ENCODE data around the gene CKM.
"Not testable (repeated sequence)": the region's sequence is repeated elsewhere in the genome, so short reads cannot be mapped to it uniquely, and the experiment has no call there.

Gene CKM

DNA sequence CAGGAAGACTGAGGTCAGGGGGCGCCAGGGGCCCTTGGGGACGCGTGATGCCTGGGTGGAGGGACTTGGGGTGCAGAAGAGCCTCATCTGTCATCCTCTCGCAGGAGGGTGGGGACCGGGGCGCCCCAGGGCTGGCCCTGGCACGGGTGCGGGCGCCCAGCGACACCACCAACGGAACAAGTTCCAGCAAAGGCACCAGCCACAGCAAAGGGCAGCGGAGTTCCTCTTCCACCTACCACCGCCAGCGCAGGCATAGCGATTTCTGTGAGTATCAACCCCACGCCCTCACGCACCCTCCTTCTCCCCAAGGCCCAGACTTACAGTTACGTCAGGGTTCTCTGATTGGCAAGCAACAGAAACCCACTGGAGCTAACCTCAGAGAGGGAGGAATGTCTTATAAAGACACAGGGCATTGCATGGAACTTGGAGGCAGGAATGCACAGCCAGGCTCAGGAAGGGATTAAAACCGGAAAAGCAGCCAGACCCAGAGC is 42.2 kb downstream of the CKM start:
- no peak for DNase-seq

- DNase-seq = no peak
These were observed 43.0 kb downstream of the CKM start for GRCh38 chr19:45279587-45280192.

- no peak for DNase-seq
These were observed 44.6 kb downstream of the CKM start for GRCh38 chr19:45278087-45278486.

GRCh38 chr19:45276284-45276687 is 46.4 kb downstream of the CKM start:
- DNase-seq = no peak

- DNase-seq = no peak
These were observed 47.2 kb downstream of the CKM start for GRCh38 chr19:45275370-45275971.

- DNase-seq = no peak
These were observed 49.2 kb downstream of the CKM start for GRCh38 chr19:45273521-45273855.

GRCh38 chr19:45271735-45272108 is 51.0 kb downstream of the CKM start:
- no peak for DNase-seq

DNA sequence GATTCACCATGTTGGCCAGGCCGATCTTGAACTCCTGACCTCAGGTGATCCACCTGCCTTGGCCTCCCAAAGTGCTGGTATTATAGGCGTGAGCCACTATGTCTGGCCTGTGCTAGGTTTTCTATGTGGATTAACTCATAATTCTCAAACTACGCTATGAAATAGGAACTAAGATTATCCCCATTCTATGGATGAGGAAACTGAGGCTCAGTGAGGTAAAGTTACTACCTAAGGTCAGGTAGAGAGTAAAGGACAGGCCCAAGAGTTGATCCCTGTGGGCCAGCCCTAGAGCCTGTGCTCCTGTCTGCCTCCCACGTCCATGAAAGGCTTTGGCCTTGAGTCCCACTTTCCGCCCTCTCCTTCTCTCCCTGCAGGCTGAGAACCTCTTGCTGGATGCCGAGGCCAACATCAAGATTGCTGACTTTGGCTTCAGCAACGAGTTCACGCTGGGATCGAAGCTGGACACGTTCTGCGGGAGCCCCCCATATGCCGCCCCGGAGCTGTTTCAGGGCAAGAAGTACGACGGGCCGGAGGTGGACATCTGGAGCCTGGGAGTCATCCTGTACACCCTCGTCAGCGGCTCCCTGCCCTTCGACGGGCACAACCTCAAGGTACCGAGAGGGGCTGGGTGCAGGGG is 51.5 kb downstream of the CKM start:
- DNase-seq = no peak

- not testable (repeated sequence) for DNase-seq
These were observed 52.7 kb downstream of the CKM start for GRCh38 chr19:45269939-45270338.

DNA sequence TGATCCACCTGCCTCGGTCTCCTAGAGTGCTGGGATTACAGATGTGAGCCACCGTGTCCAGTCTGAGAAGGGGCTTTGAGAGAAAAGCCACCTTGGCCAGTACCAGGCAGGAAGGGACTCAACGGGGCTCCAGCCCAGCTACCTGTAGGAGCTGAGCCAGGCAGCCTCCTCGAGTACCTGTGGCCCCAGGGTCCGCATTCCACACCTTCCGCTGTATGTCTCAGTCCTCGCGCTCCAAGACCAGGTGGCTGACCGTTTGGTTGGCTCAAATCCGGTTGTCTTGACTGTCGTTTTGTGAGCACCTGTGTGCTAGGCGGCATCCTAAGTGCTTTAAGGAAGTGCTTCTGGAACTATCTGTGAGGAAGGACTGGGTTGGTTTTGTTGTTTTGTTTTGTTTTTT is 55.4 kb downstream of the CKM start:
- no peak for DNase-seq

- no peak for DNase-seq
These were observed 57.3 kb downstream of the CKM start for GRCh38 chr19:45265375-45265774.

DNA sequence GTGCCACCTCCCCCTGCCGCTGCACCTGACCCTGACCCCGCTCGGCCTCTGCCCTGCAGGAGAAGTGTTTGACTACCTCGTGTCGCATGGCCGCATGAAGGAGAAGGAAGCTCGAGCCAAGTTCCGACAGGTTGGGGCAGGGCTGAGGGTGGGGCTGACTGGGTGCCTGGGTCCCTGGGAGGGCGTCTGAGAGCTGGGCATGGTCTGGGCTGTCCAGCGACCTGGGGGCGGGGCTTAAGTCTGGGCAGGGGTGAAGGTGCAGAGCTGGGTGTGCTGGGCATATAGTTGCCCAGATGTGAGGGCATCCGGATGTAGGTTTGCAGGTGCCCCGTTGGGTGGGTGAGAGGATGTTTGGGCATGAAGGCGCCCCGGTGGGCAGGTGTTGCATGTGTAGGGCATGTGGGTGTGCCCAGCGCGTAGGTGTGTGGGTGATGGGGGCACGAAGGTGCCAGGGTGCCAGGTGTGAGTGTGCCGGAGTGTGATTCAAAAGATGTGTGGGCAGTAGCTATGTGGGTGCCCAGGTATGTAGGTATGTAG is 57.8 kb downstream of the CKM start:
- DNase-seq = no peak

DNA sequence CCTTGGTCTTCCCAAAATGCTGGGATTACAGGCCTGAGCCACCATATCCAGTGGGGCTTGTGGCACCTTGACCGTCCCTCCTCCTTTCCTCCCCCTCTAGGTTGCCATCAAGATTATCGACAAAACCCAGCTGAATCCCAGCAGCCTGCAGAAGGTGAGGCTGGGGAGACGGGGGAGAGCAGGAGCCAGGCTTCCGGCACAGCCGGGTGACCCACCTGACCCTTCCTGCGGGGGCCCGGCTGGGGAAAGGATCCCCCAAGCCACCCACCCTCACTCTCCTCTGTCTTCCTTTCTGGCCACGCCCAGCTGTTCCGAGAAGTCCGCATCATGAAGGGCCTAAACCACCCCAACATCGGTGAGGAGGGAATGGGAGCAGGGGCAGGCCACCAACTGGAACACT is 59.7 kb downstream of the CKM start:
- no peak for DNase-seq

GRCh38 chr19:45262570-45262969 is 60.1 kb downstream of the CKM start:
- DNase-seq = no peak

GRCh38 chr19:45258862-45259261 is 63.8 kb downstream of the CKM start:
- DNase-seq = no peak

GRCh38 chr19:45256836-45257235 is 65.8 kb downstream of the CKM start:
- no peak for DNase-seq

All from NCI-H1436 treated with DMSO at 0.1 percent for 48 hours (cell line).